Measurements from ENCODE around the gene FAM47E.

The FAM47E gene

DNA sequence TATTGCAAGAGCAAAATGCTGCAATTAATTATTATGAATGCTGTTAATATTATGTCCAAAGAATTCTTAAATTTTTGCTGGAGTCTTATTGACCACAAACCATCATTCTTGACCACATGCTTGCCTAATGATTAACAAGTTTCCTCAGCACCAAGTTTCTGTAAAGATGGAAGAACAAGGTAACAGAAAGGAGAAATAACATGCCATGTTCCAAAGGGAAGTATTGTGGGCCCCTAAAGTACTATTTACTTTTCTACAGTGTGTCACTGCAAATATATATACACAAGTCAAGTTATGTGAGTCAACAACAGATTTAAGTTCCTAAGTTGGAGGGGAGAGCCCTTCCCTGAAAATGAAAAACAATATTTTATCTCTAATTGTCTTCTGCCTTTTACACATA is 20.6 kb downstream of the FAM47E start:
- H3K4me1 ChIP-seq (ENCODE audit: control insufficient read depth, low read length): no peaks in the 10 kb centered on the region
- no peaks in the 10 kb centered on the region for H4K20me1 ChIP-seq (ENCODE audit: control insufficient read depth, insufficient read depth, low read depth, low read length)
- H3F3A ChIP-seq (ENCODE audit: control insufficient read depth, insufficient read depth): no peaks in the 10 kb centered on the region
- H3K4me3 ChIP-seq (ENCODE audit: low read length): no peak overlapping the region
- no peaks in the 10 kb centered on the region for H3K79me2 ChIP-seq (ENCODE audit: control insufficient read depth, low read length)
- no peaks in the 10 kb centered on the region for H3K36me3 ChIP-seq (ENCODE audit: control insufficient read depth, low read length)
- no peak overlapping the region for H3K27ac ChIP-seq (ENCODE audit: low read depth, low read length)
- H3K9me3 ChIP-seq (ENCODE audit: control insufficient read depth, insufficient read depth, low read length): no peaks in the 10 kb centered on the region
- no peak overlapping the region for H3K4me2 ChIP-seq (ENCODE audit: low read length)
- no peaks in the 10 kb centered on the region for H3K9me2 ChIP-seq (replicated peaks; ENCODE audit: control insufficient read depth, low read length)
- 0 out of 2 replicates have a peak, but pooled peaks cover 3% of the 10 kb centered on the region for H3K27me3 ChIP-seq (ENCODE audit: control insufficient read depth, low read length)
- TF ChIP-seq, protein P1, sequence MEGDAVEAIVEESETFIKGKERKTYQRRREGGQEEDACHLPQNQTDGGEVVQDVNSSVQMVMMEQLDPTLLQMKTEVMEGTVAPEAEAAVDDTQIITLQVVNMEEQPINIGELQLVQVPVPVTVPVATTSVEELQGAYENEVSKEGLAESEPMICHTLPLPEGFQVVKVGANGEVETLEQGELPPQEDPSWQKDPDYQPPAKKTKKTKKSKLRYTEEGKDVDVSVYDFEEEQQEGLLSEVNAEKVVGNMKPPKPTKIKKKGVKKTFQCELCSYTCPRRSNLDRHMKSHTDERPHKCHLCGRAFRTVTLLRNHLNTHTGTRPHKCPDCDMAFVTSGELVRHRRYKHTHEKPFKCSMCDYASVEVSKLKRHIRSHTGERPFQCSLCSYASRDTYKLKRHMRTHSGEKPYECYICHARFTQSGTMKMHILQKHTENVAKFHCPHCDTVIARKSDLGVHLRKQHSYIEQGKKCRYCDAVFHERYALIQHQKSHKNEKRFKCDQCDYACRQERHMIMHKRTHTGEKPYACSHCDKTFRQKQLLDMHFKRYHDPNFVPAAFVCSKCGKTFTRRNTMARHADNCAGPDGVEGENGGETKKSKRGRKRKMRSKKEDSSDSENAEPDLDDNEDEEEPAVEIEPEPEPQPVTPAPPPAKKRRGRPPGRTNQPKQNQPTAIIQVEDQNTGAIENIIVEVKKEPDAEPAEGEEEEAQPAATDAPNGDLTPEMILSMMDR (IDR thresholded peaks at IDR 0.05; ENCODE audit: low read depth, low read length, poor library complexity, severe bottlenecking): no peak
- TF ChIP-seq EZH2phosphoT487 (IDR thresholded peaks at IDR 0.05; ENCODE audit: borderline replicate concordance, low read length): no peak

DNA sequence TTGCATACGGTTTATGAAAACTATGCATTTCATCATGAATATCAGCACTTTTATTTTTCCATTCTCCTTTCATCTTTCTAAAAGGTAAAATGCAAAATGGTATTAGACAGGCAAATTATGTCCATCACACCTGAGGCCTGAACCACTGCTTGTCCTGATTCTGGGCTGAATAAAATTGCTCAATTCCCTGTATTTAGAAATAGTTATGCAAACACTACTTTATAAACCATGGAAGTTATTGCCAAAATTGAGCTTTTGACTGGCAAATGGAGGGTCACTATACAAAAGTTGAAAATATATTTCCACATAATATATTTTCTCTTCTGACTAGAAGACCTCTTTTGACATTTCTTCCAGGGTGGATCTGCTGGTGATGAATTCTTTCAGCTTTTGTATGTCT is 21.1 kb downstream of the FAM47E start:
- no peaks in the 10 kb centered on the region for H3K9me3 ChIP-seq (ENCODE audit: control insufficient read depth, insufficient read depth, low read length)
- H3K4me2 ChIP-seq (ENCODE audit: low read length): no peak overlapping the region
- H3K27me3 ChIP-seq (ENCODE audit: control insufficient read depth, low read length): 0 out of 2 replicates have a peak, but pooled peaks cover 3% of the 10 kb centered on the region
- no peaks in the 10 kb centered on the region for H3K36me3 ChIP-seq (ENCODE audit: control insufficient read depth, low read length)
- H3K9me2 ChIP-seq (replicated peaks; ENCODE audit: control insufficient read depth, low read length): no peaks in the 10 kb centered on the region
- no peak overlapping the region for H3K4me3 ChIP-seq (ENCODE audit: low read length)
- no peaks in the 10 kb centered on the region for H3F3A ChIP-seq (ENCODE audit: control insufficient read depth, insufficient read depth)
- H4K20me1 ChIP-seq (ENCODE audit: control insufficient read depth, insufficient read depth, low read depth, low read length): no peaks in the 10 kb centered on the region
- no peaks in the 10 kb centered on the region for H3K79me2 ChIP-seq (ENCODE audit: control insufficient read depth, low read length)
- H3K27ac ChIP-seq (ENCODE audit: low read depth, low read length): no peak overlapping the region
- no peak for TF ChIP-seq EZH2phosphoT487 (IDR thresholded peaks at IDR 0.05; ENCODE audit: borderline replicate concordance, low read length)
- TF ChIP-seq, protein P1 (IDR thresholded peaks at IDR 0.05; ENCODE audit: low read depth, low read length, poor library complexity, severe bottlenecking): no peak
- H3K4me1 ChIP-seq (ENCODE audit: control insufficient read depth, low read length): no peaks in the 10 kb centered on the region

DNA sequence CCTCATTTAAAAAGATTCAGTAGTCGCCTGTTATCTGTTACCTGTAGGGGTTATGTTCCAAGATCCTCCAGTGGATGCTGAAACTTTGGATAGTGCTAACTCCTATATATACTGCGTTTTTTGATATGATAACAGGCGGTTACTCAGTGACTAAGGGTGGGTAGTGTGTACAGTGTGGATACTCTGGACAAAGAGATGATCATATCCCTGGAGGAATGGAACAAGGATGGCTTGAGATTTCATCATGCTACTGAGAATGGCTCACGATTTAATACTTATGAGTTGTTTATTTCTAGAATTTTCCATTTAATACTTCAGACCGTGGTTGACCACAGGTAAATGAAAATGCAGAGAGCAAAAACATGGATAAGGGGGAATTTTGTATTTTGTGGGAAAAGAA is 21.5 kb downstream of the FAM47E start:
- Histone ChIP-seq H3K9me2 (replicated peaks; ENCODE audit: control insufficient read depth, low read length) (no peaks in the 10 kb centered on the region), H3F3A (ENCODE audit: control insufficient read depth, insufficient read depth) (no peaks in the 10 kb centered on the region), H3K27ac (ENCODE audit: low read depth, low read length) (no peak overlapping the region), H3K4me3 (ENCODE audit: low read length) (no peak overlapping the region), H3K4me1 (ENCODE audit: control insufficient read depth, low read length) (no peaks in the 10 kb centered on the region), H3K4me2 (ENCODE audit: low read length) (no peak overlapping the region), H3K27me3 (ENCODE audit: control insufficient read depth, low read length) (0 out of 2 replicates have a peak, but pooled peaks cover 3% of the 10 kb centered on the region), H4K20me1 (ENCODE audit: control insufficient read depth, insufficient read depth, low read depth, low read length) (no peaks in the 10 kb centered on the region), H3K79me2 (ENCODE audit: control insufficient read depth, low read length) (no peaks in the 10 kb centered on the region), H3K36me3 (ENCODE audit: control insufficient read depth, low read length) (no peaks in the 10 kb centered on the region), H3K9me3 (ENCODE audit: control insufficient read depth, insufficient read depth, low read length) (no peaks in the 10 kb centered on the region)
- TF ChIP-seq, protein P1 (IDR thresholded peaks at IDR 0.05; ENCODE audit: low read depth, low read length, poor library complexity, severe bottlenecking): no peak
- TF ChIP-seq EZH2phosphoT487 (IDR thresholded peaks at IDR 0.05; ENCODE audit: borderline replicate concordance, low read length): no peak

Data from DOHH2 (cell line).